Cardiac muscle cell (in vitro differentiated cells and primary cell): ENCODE measurements around the gene CACNA2D3. TPM values are rescaled to one million over a fixed set of nuclear protein-coding genes. Genes with fewer than 3 reads are reported as not detected.

Experiments used
- DNase-seq, 2 donors: peaks; one replicate each; pipeline versions ENCODE4 v3.0.0 to v3.0.0-alpha.2; 2010 to 2017; ENCODE audit warnings: low read depth in 1 of 2, low spot score in 1 of 2
- H3K27ac ChIP-seq: fragments of 200-600 bp; sonication (generic); 2 replicates; pipeline ENCODE4 v1.5.1; 2016
- H3K27me3 ChIP-seq: fragments of 200-600 bp; sonication (generic); 2 replicates; pipeline ENCODE4 v1.6.0; 2016; ENCODE audit warnings: control low read depth
- H3K36me3 ChIP-seq: fragments of 200-600 bp; sonication (generic); 2 replicates; pipeline ENCODE4 v1.5.1; 2016; ENCODE audit warnings: control low read depth
- H3K4me1 ChIP-seq: fragments of 200-600 bp; sonication (generic); 2 replicates; pipeline ENCODE4 v1.8.1; 2017; ENCODE audit warnings: low read depth, mild to moderate bottlenecking, mixed run types
- H3K4me3 ChIP-seq: fragments of 200-600 bp; sonication (generic); 2 replicates; pipeline ENCODE4 v1.5.1; 2016; ENCODE audit warnings: mild to moderate bottlenecking
- H3K9me3 ChIP-seq: fragments of 200-600 bp; sonication (generic); 2 replicates; pipeline ENCODE4 v1.5.1; 2017; ENCODE audit warnings: low read depth, mild to moderate bottlenecking, control low read depth
- polyA plus RNA-seq: library from polyadenylated mRNA; unstranded; fragments of >200 nt; fragmentation: Nextera tagmentation; extraction: Ambion mirVana; gene quantifications from 2 replicates; pipeline ENCODE4 v1.2.1, GENCODE V29; 2016
- total RNA-seq: library from RNA; depleted of rRNA; stranded (reverse); fragments of >200 nt; gene quantifications from 2 replicates; pipeline ENCODE4 v1.2.3, GENCODE V29; 2016
- TF ChIP-seq, protein P1 (sequence below): IDR thresholded peaks from 2 replicates; pipeline ENCODE4 v1.5.1; 2012; ENCODE audit warnings: low read depth, mild to moderate bottlenecking, low read length

CACNA2D3 gene
- total and polyA plus RNA-seq, 2 experiments from 2014 or later: 0.45 to 0.59 TPM

GRCh38 chr3:55036883-55037577 is 914.7 kb downstream of the CACNA2D3 start:
- Histone ChIP-seq H3K27ac (no peak overlapping the region), H3K9me3 (no peaks in the 10 kb centered on the region), H3K4me3 (no peak overlapping the region), H3K27me3 (no peaks in the 10 kb centered on the region), H3K4me1 (no peaks in the 10 kb centered on the region), H3K36me3 (no peaks in the 10 kb centered on the region)
- no peak for DNase-seq
- TF ChIP-seq, protein P1, sequence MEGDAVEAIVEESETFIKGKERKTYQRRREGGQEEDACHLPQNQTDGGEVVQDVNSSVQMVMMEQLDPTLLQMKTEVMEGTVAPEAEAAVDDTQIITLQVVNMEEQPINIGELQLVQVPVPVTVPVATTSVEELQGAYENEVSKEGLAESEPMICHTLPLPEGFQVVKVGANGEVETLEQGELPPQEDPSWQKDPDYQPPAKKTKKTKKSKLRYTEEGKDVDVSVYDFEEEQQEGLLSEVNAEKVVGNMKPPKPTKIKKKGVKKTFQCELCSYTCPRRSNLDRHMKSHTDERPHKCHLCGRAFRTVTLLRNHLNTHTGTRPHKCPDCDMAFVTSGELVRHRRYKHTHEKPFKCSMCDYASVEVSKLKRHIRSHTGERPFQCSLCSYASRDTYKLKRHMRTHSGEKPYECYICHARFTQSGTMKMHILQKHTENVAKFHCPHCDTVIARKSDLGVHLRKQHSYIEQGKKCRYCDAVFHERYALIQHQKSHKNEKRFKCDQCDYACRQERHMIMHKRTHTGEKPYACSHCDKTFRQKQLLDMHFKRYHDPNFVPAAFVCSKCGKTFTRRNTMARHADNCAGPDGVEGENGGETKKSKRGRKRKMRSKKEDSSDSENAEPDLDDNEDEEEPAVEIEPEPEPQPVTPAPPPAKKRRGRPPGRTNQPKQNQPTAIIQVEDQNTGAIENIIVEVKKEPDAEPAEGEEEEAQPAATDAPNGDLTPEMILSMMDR: no peak

DNA sequence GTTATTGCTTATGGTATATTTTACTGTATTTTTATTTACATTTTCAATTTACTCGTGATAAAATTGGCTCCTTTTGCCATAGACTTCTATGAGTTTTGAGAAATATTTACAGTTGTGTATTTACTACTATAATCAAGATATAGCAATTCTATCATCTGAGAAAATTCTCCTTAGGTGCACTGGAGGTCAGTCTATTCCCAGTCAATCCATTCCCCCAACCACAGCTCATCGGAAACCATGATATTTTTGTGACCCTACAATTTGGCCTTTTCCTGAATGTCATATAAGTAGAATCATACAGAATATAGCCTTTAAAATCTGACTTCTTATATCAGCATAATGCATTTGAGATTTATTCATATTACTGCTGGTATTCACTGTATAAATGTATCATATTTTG is 920.2 kb downstream of the CACNA2D3 start:
- Histone ChIP-seq H3K9me3 (no peaks in the 10 kb centered on the region), H3K27ac (no peak overlapping the region), H3K4me3 (no peak overlapping the region), H3K36me3 (no peaks in the 10 kb centered on the region), H3K4me1 (no peaks in the 10 kb centered on the region), H3K27me3 (no peaks in the 10 kb centered on the region)
- TF ChIP-seq, protein P1: no peak
- peak in 1 of 2 donors; percentile 27 for DNase-seq

DNA sequence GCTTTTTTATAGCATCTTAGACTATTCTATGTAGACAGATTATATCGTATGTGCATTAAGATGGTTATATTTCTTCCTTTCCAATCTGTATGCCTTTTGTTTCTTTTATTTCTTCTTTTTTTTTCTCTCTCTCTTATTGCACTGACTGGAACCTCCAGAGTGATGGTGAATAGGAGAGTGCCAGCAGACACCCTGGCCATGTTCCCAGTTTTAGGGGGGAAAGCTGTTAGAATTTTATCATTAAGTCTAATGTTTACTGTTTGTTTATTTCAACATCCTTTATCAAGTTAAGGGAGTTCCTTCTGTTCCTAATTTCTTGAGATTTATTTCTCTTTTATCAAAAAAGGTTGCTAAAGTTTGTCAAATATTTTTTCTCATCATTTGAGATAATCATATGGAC is 922.1 kb downstream of the CACNA2D3 start:
- Histone ChIP-seq H3K9me3 (no peaks in the 10 kb centered on the region), H3K4me3 (no peak overlapping the region), H3K27me3 (no peaks in the 10 kb centered on the region), H3K4me1 (no peaks in the 10 kb centered on the region), H3K36me3 (no peaks in the 10 kb centered on the region), H3K27ac (no peak overlapping the region)
- DNase-seq: no peak
- TF ChIP-seq, protein P1: no peak

DNA sequence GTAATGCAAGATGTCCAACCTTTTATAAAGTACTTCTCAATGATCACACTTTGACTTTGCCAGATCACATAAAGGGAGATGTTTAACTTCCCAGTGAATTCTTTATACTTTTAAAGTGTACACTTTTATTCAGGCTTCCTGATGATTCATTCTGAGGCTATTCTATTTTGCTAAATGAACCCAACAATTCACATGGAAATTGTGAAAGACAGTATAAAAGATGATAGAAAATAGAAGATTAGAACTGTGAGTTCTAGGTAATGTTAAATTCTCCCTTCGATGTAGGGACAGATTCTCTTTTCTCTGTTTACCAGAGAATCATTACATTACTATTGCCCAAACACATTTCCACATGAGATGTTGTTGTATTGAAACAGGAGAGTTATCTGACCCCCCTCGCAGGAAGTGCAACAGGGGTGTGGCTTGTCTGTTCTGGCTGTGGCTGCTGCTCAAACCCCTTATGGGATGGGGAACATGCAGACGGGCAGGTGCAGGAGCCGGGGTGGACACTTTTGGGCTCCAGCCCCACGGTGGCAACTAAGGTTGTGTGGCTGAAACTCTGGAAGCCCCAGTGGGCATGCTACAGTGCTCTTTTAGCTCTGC is 936.8 kb downstream of the CACNA2D3 start:
- H3K9me3 ChIP-seq: no peaks in the 10 kb centered on the region
- no peaks in the 10 kb centered on the region for H3K36me3 ChIP-seq
- TF ChIP-seq, protein P1: no peak
- no peak for DNase-seq
- H3K4me3 ChIP-seq: no peak overlapping the region
- H3K27ac ChIP-seq: no peak overlapping the region
- no peaks in the 10 kb centered on the region for H3K27me3 ChIP-seq
- no peaks in the 10 kb centered on the region for H3K4me1 ChIP-seq

GRCh38 chr3:55060896-55061719 is 938.8 kb downstream of the CACNA2D3 start:
- Histone ChIP-seq H3K4me1 (no peaks in the 10 kb centered on the region), H3K27ac (no peak overlapping the region), H3K36me3 (no peaks in the 10 kb centered on the region), H3K4me3 (no peak overlapping the region), H3K27me3 (no peaks in the 10 kb centered on the region), H3K9me3 (no peaks in the 10 kb centered on the region)
- TF ChIP-seq, protein P1: no peak
- no peak for DNase-seq
